Measurements from ENCODE around the gene FHL2. TPM values are rescaled to one million over a fixed set of nuclear protein-coding genes. Genes with fewer than 3 reads are reported as not detected.

The FHL2 gene
- total and polyA plus RNA-seq, 2 experiments from 2014 or later = 17.9 to 18.8 TPM

DNA sequence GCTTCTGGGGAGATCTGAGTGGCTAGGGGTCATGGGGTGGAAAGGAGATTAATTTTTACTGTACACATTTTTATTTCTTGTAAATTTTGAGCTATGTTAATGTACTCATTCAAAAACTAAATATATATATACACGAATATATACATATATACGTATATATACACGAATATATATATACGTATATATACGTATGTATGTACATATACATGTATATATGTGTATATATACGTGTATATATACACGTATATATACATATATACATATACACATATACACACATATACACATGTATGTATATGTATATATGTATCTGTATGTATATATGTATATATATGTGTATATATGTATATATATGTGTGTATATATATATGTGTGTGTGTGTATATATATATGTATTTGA, 3.0 kb upstream of the FHL2 start:
- 98% methylated on average over 5 of the region's 7 CpGs for WGBS (ENCODE audit: low lambda C conversion rate, missing lambda C conversion rate)
- H3K9me2 ChIP-seq (replicated peaks; ENCODE audit: insufficient read depth) = no peaks in the 10 kb centered on the region
- peaks cover 3% of the 10 kb centered on the region for H3K79me2 ChIP-seq
- H3K27ac ChIP-seq = no peak overlapping the region
- no peaks in the 10 kb centered on the region for H3K27me3 ChIP-seq
- TF ChIP-seq EZH2phosphoT487 (IDR thresholded peaks at IDR 0.05; ENCODE audit: low read depth, severe bottlenecking, unreplicated experiment) (no peak), EZH2 (IDR thresholded peaks at IDR 0.05; ENCODE audit: borderline replicate concordance) (no peak), CTCF (IDR thresholded peaks at IDR 0.05; ENCODE audit: poor library complexity) (no peak)
- DNase-seq (ENCODE audit: low spot score) = no peak
- H3K4me3 ChIP-seq = no peak overlapping the region
- no peaks in the 10 kb centered on the region for H4K20me1 ChIP-seq (ENCODE audit: insufficient read depth, poor library complexity, severe bottlenecking)
- no peak overlapping the region for H2AFZ ChIP-seq
- no peaks in the 10 kb centered on the region for H3K36me3 ChIP-seq (replicated peaks; ENCODE audit: insufficient read depth, low read depth)
- no peaks in the 10 kb centered on the region for H3K9me3 ChIP-seq (ENCODE audit: low read depth)
- H3K4me1 ChIP-seq (ENCODE audit: insufficient read depth) = peaks cover 17% of the 10 kb centered on the region
- no peak overlapping the region for H3K4me2 ChIP-seq

- H3K27ac ChIP-seq = no peak overlapping the region
- TF ChIP-seq EZH2phosphoT487 (IDR thresholded peaks at IDR 0.05; ENCODE audit: low read depth, severe bottlenecking, unreplicated experiment) = no peak
- no peak for TF ChIP-seq CTCF (IDR thresholded peaks at IDR 0.05; ENCODE audit: poor library complexity)
- TF ChIP-seq EZH2 (IDR thresholded peaks at IDR 0.05; ENCODE audit: borderline replicate concordance) = no peak
Observed at GRCh38 chr2:105400138-105400540, 1.3 kb upstream of the FHL2 start.

GRCh38 chr2:105399207-105399861, 483 bp upstream of the FHL2 start:
- 48% methylated on average over 38 of the region's 38 CpGs for WGBS (ENCODE audit: low lambda C conversion rate, missing lambda C conversion rate)
- H3K4me2 ChIP-seq = peak overlapping the region; percentile 95
- peak overlapping the region; percentile 83 for H2AFZ ChIP-seq

More at GRCh38 chr2:105400138-105400540, 1.3 kb upstream of the FHL2 start:
- Histone ChIP-seq H3K9me2 (replicated peaks; ENCODE audit: insufficient read depth) (no peaks in the 10 kb centered on the region), H3K9me3 (ENCODE audit: low read depth) (no peaks in the 10 kb centered on the region), H3K4me3 (no peak overlapping the region), H3K79me2 (peaks cover 7% of the 10 kb centered on the region), H3K27me3 (no peaks in the 10 kb centered on the region), H3K4me2 (no peak overlapping the region), H3K36me3 (replicated peaks; ENCODE audit: insufficient read depth, low read depth) (no peaks in the 10 kb centered on the region), H4K20me1 (ENCODE audit: insufficient read depth, poor library complexity, severe bottlenecking) (no peaks in the 10 kb centered on the region), H3K4me1 (ENCODE audit: insufficient read depth) (peaks cover 17% of the 10 kb centered on the region), H2AFZ (no peak overlapping the region)
- no peak for DNase-seq (ENCODE audit: low spot score)
- 98% methylated on average over 7 of the region's 7 CpGs for WGBS (ENCODE audit: low lambda C conversion rate, missing lambda C conversion rate)

DNA sequence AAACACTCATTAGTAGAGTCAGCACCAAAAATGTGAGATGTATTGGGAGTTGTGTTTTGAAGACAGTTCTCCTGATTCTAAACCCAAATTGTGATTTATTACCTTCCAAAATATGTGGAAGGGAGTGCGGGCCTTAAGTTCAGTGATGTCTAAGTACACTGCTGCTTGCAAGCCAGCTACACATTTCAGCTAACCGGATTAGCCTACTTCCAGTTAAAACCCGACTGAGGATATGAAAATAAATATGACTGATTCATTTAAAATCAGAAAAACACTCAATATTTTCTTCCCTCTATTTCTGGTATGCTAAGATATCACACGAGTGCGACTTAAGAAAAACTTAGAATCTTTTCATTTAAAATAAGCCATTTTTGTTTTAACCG, 907 bp downstream of the FHL2 start:
- TF ChIP-seq EZH2phosphoT487 (IDR thresholded peaks at IDR 0.05; ENCODE audit: low read depth, severe bottlenecking, unreplicated experiment) (no peak), CTCF (IDR thresholded peaks at IDR 0.05; ENCODE audit: poor library complexity) (no peak), EZH2 (IDR thresholded peaks at IDR 0.05; ENCODE audit: borderline replicate concordance) (no peak)
- H3K79me2 ChIP-seq = peaks cover 20% of the 10 kb centered on the region
- no peaks in the 10 kb centered on the region for H3K27me3 ChIP-seq

More at GRCh38 chr2:105399207-105399861, 483 bp upstream of the FHL2 start:
- no peak for TF ChIP-seq EZH2 (IDR thresholded peaks at IDR 0.05; ENCODE audit: borderline replicate concordance)
- Histone ChIP-seq H3K36me3 (replicated peaks; ENCODE audit: insufficient read depth, low read depth) (no peaks in the 10 kb centered on the region), H3K9me2 (replicated peaks; ENCODE audit: insufficient read depth) (no peaks in the 10 kb centered on the region), H3K27ac (peak overlapping the region; percentile 88), H3K79me2 (peaks cover 9% of the 10 kb centered on the region), H3K4me3 (peak overlapping the region; percentile 16), H3K27me3 (no peaks in the 10 kb centered on the region), H4K20me1 (ENCODE audit: insufficient read depth, poor library complexity, severe bottlenecking) (no peaks in the 10 kb centered on the region), H3K9me3 (ENCODE audit: low read depth) (no peaks in the 10 kb centered on the region), H3K4me1 (ENCODE audit: insufficient read depth) (peaks cover 12% of the 10 kb centered on the region)
- DNase-seq (ENCODE audit: low spot score) = no peak

More for the DNA sequence above, 907 bp downstream of the FHL2 start:
- H3K9me3 ChIP-seq (ENCODE audit: low read depth) = no peaks in the 10 kb centered on the region
- 39% methylated on average over 6 of the region's 6 CpGs for WGBS (ENCODE audit: low lambda C conversion rate, missing lambda C conversion rate)
- peak overlapping the region; percentile 97 for H2AFZ ChIP-seq
- H3K36me3 ChIP-seq (replicated peaks; ENCODE audit: insufficient read depth, low read depth) = no peaks in the 10 kb centered on the region
- no peak for DNase-seq (ENCODE audit: low spot score)
- peak overlapping the region; percentile 95 for H3K4me2 ChIP-seq
- H3K27ac ChIP-seq = peak overlapping the region; percentile 88
- no peaks in the 10 kb centered on the region for H4K20me1 ChIP-seq (ENCODE audit: insufficient read depth, poor library complexity, severe bottlenecking)
- peak overlapping the region; percentile 96 for H3K4me3 ChIP-seq
- no peaks in the 10 kb centered on the region for H3K4me1 ChIP-seq (ENCODE audit: insufficient read depth)
- H3K9me2 ChIP-seq (replicated peaks; ENCODE audit: insufficient read depth) = no peaks in the 10 kb centered on the region

Data from hepatocyte (in vitro differentiated cells).